NCI-H2029 (cell line): ENCODE results near the gene AKT1S1.

Experiments
- DNase-seq: peaks from one replicate; lab custom pipeline; 2025; lab: John Stamatoyannopoulos, UW

The AKT1S1 gene

GRCh38 chr19:49907745-49908446, 30.7 kb upstream of the AKT1S1 start:
- no peak for DNase-seq

DNA sequence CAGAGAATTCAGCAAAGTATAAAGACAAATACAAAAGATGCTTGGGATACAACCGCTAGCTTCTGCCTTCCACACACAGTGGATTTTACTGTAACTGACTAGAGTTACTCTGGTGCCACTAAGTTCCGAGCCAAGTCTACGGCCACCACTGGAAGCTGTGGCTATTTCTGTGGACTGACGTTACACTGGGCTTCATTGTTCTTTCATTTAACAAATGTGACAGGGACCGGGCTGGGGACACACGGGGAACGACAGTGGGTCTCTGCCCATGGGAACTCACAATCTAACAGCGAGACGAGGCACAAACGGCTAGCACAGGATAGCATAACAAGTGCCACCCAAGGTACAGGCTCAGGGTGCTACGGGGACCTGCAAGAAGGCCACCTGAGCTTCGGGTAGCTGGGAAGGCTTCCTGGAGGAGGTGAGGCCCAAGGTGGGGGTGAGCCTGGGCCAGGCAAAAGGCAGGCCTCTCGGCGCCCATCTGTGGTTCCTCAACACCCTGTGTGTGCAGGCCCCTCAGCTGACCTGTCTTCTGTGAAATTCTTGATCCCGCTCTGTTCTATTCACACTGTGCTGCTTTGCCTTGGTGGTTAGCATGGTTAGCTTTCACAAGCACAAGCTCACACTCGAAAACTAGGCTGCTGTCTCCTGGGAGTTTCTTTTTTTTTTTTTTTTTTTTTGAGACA, 29.9 kb upstream of the AKT1S1 start:
- DNase-seq: no peak

- no peak for DNase-seq
Measured at GRCh38 chr19:49904136-49904535, 27.0 kb upstream of the AKT1S1 start.

- DNase-seq: no peak
Measured at GRCh38 chr19:49896863-49897621, 19.9 kb upstream of the AKT1S1 start, which contains the start of gene IL4I1. IL4I1 (minus strand) TSS chr19:49896887; CDS start chr19:49896160, 727 bp downstream.

- DNase-seq: no peak
Measured at GRCh38 chr19:49895566-49896297, 18.6 kb upstream of the AKT1S1 start.

- no peak for DNase-seq
Measured at GRCh38 chr19:49894879-49895565, 17.9 kb upstream of the AKT1S1 start.

DNA sequence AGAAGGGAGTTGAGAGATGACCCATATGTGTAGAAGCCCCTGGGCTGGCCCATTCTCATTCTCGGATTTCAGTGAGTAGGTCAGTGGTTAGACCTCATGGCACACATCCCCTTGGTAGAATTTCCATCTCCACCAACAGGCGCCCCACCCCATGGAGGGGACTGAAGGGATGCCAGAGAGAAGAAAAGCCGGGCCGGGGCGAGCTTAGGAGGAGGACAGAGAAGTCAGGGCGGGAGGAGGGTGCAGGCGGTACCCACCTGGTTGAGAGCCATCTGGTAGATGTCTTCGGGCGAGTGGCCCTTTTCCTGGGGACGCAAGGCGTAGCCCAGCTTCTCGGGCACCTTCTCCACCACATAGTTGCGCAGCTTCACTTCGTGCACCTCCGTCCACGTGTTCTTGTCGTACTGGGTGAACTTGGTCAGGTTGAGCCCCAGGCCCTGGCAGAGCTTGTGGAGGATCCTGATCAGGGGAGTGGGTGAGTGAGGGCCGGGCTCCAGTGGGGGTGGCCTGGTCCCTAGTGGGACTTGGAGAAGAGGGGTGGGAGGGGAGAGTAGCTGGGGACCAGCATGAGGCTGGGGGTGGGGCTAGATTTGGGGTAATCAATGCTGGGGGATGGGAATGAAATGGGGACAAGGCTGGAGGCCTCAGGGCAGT, 17.0 kb upstream of the AKT1S1 start:
- DNase-seq: no peak

DNA sequence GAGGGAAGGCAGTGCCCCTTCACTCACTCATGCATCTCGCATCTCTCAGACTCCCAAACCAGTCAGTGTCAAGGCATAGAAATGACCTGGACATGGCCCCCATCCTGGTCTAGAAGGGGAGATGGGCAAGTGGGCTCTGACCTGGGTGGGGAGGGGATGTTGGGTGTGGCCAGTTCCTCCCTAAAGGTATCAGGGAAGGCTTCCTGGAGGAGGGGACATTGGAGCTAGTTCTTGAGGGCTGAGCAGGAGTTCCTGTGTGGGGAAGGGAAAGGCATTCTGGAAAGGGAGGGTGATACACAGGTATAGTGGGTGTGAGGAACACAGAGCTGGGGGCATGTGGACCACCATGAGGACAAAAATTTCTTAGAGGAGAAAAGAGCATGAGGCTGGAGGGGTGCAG, 15.6 kb upstream of the AKT1S1 start:
- DNase-seq: no peak

DNA sequence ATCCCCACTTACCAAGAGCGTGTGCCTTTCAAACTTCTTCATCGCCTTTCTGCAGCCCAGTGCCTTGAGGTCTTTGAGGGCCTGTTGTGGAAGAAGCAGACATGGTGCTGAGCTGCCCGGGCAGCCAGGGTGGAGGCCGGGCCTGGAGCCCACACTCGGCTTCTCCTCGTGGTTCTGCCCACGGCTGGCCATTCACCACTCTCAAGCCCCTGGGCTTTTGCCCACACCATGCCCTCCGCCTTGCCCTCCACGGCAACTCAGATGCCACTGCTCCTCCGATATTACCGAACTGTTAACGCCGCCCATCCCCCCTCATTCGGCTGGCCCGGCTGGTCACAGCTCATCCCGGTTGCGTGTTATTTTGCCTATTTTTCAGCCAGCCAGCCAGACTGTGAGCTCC, 14.2 kb upstream of the AKT1S1 start:
- no peak for DNase-seq

- DNase-seq: peak; percentile 68
Measured at GRCh38 chr19:49890349-49891311, 13.5 kb upstream of the AKT1S1 start.

GRCh38 chr19:49889687-49890348, 12.7 kb upstream of the AKT1S1 start:
- DNase-seq: peak; percentile 61

- no peak for DNase-seq
Measured at GRCh38 chr19:49889038-49889686, 12.0 kb upstream of the AKT1S1 start.

- DNase-seq: peak; percentile 47
Measured at GRCh38 chr19:49888510-49888824, 11.3 kb upstream of the AKT1S1 start.

DNA sequence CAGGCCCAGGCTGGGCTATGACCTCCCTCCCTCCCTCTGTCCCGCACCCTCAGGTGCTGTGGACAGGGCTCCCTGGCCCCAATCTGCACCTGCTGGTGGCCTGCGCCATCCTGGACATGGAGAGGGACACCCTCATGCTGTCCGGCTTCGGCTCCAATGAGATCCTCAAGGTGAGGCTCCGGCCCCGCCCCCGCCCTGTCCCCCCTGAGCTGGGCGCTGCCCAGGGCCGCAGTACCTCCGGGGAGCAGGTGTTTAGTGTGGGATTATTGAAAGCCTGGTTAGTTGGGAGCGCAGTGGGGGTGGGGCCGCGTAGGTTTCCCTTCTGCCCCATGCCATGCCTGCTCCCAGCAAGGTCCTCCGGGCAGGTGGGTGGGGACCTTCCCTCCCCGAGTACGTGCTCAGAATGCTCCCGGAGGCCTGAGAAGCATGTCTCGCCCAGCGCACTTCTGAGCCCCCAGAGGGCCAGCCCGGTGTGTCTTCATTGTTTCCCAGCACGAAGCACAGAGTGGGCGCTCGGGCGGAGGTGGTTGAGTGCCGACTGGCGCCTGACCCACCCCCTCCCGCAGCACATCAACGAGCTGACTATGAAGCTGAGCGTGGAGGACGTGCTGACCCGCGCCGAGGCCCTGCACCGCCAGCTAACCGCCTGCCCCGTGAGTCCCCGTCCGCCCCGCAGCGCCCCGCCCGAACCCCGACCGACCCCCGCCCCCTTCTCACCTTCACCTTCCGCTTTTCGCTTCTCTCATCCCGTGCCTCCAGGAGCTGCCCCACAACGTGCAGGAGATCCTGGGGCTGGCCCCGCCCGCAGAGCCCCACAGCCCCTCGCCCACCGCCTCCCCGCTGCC, 10.7 kb upstream of the AKT1S1 start:
- peak; percentile 30 for DNase-seq

GRCh38 chr19:49887037-49887664, 10.0 kb upstream of the AKT1S1 start:
- no peak for DNase-seq

DNA sequence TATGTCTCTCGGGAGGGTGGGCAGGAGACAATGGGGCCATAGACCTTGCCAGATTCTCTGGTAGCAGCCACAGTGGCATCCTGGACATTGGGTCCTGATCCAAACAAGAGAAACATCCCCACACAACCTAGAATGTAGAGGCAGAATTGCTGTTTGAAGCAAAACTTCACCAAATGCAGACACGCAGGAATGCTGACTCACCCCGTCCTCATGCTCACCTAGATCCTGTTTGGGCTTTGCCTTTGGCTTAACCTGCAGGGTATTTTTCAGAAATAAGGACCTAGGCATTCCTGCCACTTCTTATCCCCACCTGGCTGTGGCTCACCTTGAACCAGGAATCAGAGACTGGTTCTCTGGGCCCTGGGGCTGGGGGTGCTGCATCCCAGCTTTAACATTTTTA, 7.6 kb upstream of the AKT1S1 start:
- no peak for DNase-seq

DNA sequence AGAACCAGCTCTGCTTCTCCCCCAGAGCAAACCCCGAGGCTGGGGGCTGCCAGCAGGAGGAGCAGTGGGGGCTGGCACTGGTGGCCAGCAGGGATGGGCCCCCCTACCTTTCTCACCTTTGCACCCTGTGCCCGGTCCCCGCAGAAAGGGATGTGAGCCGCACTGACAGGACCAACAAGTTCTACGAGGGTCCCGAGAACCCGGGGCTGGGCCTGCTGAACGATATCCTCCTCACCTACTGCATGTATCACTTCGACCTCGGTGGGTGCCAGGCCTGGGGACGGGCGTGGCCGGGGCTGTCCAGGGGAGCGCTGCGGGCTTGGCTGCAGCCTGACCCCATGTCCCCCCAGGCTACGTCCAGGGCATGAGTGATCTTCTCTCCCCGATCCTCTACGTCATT, 7.0 kb upstream of the AKT1S1 start:
- DNase-seq: no peak

DNA sequence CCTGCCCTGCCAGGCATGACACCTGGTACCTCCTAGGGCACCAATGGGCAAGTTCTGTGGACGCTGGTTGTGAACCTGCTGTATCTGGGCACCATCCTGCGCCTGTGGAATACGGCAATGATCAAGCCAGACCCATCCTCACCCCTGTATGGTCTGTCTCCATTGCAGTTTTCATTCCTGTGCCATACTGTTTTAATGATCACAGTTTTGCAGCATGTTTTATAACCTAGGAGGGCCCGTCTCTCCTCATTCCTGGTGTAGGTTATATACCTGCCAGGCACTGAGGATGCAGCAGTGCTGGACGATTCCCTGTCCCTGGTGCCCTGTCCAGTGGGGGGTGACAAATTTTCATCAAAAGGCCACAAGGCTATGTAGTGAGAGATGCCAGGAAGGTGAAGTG, 5.9 kb upstream of the AKT1S1 start:
- no peak for DNase-seq
